Spinal cord (tissue), 10 donors: ENCODE measurements around the gene RGMB. TPM values are rescaled to one million over a fixed set of nuclear protein-coding genes. Genes with fewer than 3 reads are reported as not detected.

Experiments
- DNase-seq, 6 donors: peaks; one replicate each; pipeline versions ENCODE4 v3.0.0 to v3.0.0-alpha.2; 2013 to 2015; ENCODE audit warnings: low spot score in 6 of 6, low read depth in 4 of 6
- H3K27ac ChIP-seq: one replicate; pipeline ENCODE4 v1.5.1; 2013; ENCODE audit warnings: low read depth, low read length, control low read depth
- H3K27me3 ChIP-seq: one replicate; pipeline ENCODE4 v1.6.1; 2013; ENCODE audit warnings: low read length; ENCODE audit not compliant: control insufficient read depth, insufficient read depth
- H3K36me3 ChIP-seq: one replicate; pipeline ENCODE4 v1.6.1; 2013; ENCODE audit warnings: low read length; ENCODE audit not compliant: control insufficient read depth, insufficient read depth
- H3K4me1 ChIP-seq: one replicate; pipeline ENCODE4 v1.6.1; 2013; ENCODE audit warnings: low read length; ENCODE audit not compliant: control insufficient read depth, insufficient read depth
- H3K4me3 ChIP-seq: one replicate; pipeline ENCODE4 v1.5.1; 2013; ENCODE audit warnings: low read depth, low read length, control low read depth
- H3K9me3 ChIP-seq: one replicate; pipeline ENCODE4 v1.6.1; 2013; ENCODE audit warnings: low read length; ENCODE audit not compliant: control insufficient read depth, insufficient read depth
- WGBS: methylation state at CpG from one replicate; pipeline ENCODE4 v1.1.5; 2013; ENCODE audit warnings: missing lambda C conversion rate; ENCODE audit not compliant: insufficient coverage; 5-methylcytosine and 5-hydroxymethylcytosine counted together
- polyA plus RNA-seq, 2 donors: library from polyadenylated mRNA; unstranded; fragments of 120-200 nt; gene quantifications; one replicate each; pipeline ENCODE4 v1.2.1, GENCODE V29; 2013; ENCODE audit not compliant: insufficient read length in 2 of 2
- total RNA-seq, 2 donors: library from RNA; depleted of rRNA in 1 of 2; stranded (reverse); fragments of 120-200 nt in 1 of 2; fragments of >200 nt in 1 of 2; gene quantifications; one replicate each; pipeline versions ENCODE4 v1.2.3 to v1.2.4, GENCODE V29; 2013 to 2014
- donor health status: healthy.

The RGMB gene
- total and polyA plus RNA-seq, 4 donors = 30.1 to 57.9 (median 40.8) TPM

- H3K4me1 ChIP-seq = peaks cover 31% of the 10 kb centered on the region
- H3K27ac ChIP-seq = peak overlapping the region; percentile 89
- H3K36me3 ChIP-seq = peaks cover 2% of the 10 kb centered on the region
- H3K4me3 ChIP-seq = peak overlapping the region; percentile 62
- no peaks in the 10 kb centered on the region for H3K27me3 ChIP-seq
- H3K9me3 ChIP-seq = no peaks in the 10 kb centered on the region
- DNase-seq = peak in 3 of 6 donors; percentile 65 to 93 (median 91)
- 1% methylated on average over 20 of the region's 34 CpGs for WGBS
Measured at GRCh38 chr5:98772415-98773213, 849 bp upstream of the RGMB start.

- Histone ChIP-seq H3K4me1 (peaks cover 31% of the 10 kb centered on the region), H3K4me3 (peak overlapping the region; percentile 62), H3K27ac (peak overlapping the region; percentile 89), H3K9me3 (no peaks in the 10 kb centered on the region), H3K27me3 (no peaks in the 10 kb centered on the region), H3K36me3 (peaks cover 2% of the 10 kb centered on the region)
- under 1% methylated on average over 16 of the region's 16 CpGs for WGBS
- no peak for DNase-seq
Measured at GRCh38 chr5:98773214-98773463, 324 bp upstream of the RGMB start.

GRCh38 chr5:98774192-98775033, 950 bp downstream of the RGMB start:
- under 1% methylated on average over 59 of the region's 64 CpGs for WGBS
- peaks cover 20% of the 10 kb centered on the region for H3K4me1 ChIP-seq

GRCh38 chr5:98775246-98776065, 2.0 kb downstream of the RGMB start:
- Histone ChIP-seq H3K27ac (peak overlapping the region; percentile 65), H3K9me3 (no peaks in the 10 kb centered on the region), H3K36me3 (peaks cover 6% of the 10 kb centered on the region), H3K27me3 (no peaks in the 10 kb centered on the region), H3K4me3 (peak overlapping the region; percentile 62), H3K4me1 (peaks cover 14% of the 10 kb centered on the region)
- DNase-seq = peak in 2 of 6 donors; percentile 55 to 67
- WGBS = 20% methylated on average over 7 of the region's 12 CpGs

More at GRCh38 chr5:98774192-98775033, 950 bp downstream of the RGMB start:
- peak in 2 of 6 donors; percentile 82 for DNase-seq
- H3K4me3 ChIP-seq = peak overlapping the region; percentile 62
- H3K36me3 ChIP-seq = peaks cover 3% of the 10 kb centered on the region
- peak overlapping the region; percentile 65 for H3K27ac ChIP-seq
- no peaks in the 10 kb centered on the region for H3K27me3 ChIP-seq
- no peaks in the 10 kb centered on the region for H3K9me3 ChIP-seq

- H3K9me3 ChIP-seq = no peaks in the 10 kb centered on the region
- H3K4me1 ChIP-seq = peaks cover 14% of the 10 kb centered on the region
- H3K4me3 ChIP-seq = peak overlapping the region; percentile 62
- peak in 2 of 6 donors; percentile 55 to 61 for DNase-seq
- no CpG with 5 or more reads among the region's 7 CpGs for WGBS
- H3K27ac ChIP-seq = peak overlapping the region; percentile 4
- H3K36me3 ChIP-seq = peaks cover 6% of the 10 kb centered on the region
- H3K27me3 ChIP-seq = no peaks in the 10 kb centered on the region
Measured at GRCh38 chr5:98776066-98776705, 2.7 kb downstream of the RGMB start.

GRCh38 chr5:98777295-98777694, 3.8 kb downstream of the RGMB start:
- Histone ChIP-seq H3K36me3 (peaks cover 6% of the 10 kb centered on the region), H3K4me3 (no peak overlapping the region), H3K9me3 (no peaks in the 10 kb centered on the region), H3K27me3 (no peaks in the 10 kb centered on the region), H3K27ac (no peak overlapping the region), H3K4me1 (peaks cover 14% of the 10 kb centered on the region)
- no peak for DNase-seq
- WGBS = 100% methylated on average over 1 of the region's 4 CpGs

- WGBS = 90% methylated on average over 11 of the region's 11 CpGs
- H3K36me3 ChIP-seq = peaks cover 10% of the 10 kb centered on the region
Measured at GRCh38 chr5:98779264-98779877, 5.9 kb downstream of the RGMB start.

GRCh38 chr5:98780390-98780789, 6.9 kb downstream of the RGMB start:
- Histone ChIP-seq H3K27ac (no peak overlapping the region), H3K36me3 (peaks cover 10% of the 10 kb centered on the region), H3K27me3 (no peaks in the 10 kb centered on the region), H3K4me3 (no peak overlapping the region), H3K4me1 (peaks cover 13% of the 10 kb centered on the region), H3K9me3 (no peaks in the 10 kb centered on the region)
- no peak for DNase-seq
- WGBS = 60% methylated on average over 1 of the region's 3 CpGs

More at GRCh38 chr5:98779264-98779877, 5.9 kb downstream of the RGMB start:
- Histone ChIP-seq H3K27ac (no peak overlapping the region), H3K27me3 (no peaks in the 10 kb centered on the region), H3K4me3 (no peak overlapping the region), H3K4me1 (peaks cover 13% of the 10 kb centered on the region), H3K9me3 (no peaks in the 10 kb centered on the region)
- no peak for DNase-seq
